Tibial nerve (tissue), 3 donors: ENCODE results near the gene TBC1D22A.

ENCODE experiments used
- POLR2A ChIP-seq, 2 donors: fragments of 450-650 bp; IDR thresholded peaks; one replicate each; pipeline ENCODE4 v1.6.1; 2017; ENCODE audit warnings: antibody characterized with exemption in 2 of 2, mild to moderate bottlenecking in 2 of 2, moderate library complexity in 2 of 2
- TF ChIP-seq, protein P1 (sequence below), 5 experiments: fragments of 200-600 bp in 3 of 5; fragments of 450-650 bp in 2 of 5; sonication (generic) in 3 of 5; IDR thresholded peaks; one replicate each; pipeline ENCODE4 v1.5.1; 2016 to 2019; ENCODE audit warnings: antibody characterized with exemption in 5 of 5, mild to moderate bottlenecking in 3 of 5, moderate library complexity in 2 of 5

DNA sequence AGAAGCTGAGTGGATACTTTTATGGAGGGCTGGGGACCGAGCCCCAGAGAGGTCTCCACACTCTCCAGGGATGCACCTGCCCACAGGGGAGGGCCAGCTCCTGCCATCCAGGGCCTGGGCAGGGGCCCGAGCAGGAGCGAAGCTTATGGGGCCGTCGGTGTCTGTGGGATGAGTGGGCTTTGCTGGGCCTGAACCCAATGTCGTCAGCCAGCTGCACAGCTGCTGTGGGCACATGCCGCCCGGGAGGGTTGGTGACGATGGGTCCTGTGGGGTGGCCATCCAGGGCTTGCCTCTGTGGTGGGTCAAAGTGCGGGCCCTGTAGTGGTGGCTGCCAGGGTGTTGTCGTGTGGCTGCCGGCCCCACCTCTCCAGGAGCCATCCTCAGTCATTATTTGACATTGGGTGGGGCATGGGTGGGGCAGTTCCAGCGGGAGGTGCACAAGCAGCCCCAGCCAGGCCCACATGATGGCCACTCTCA lies 447.1 kb downstream of the TBC1D22A start:
- TF ChIP-seq POLR2A (IDR thresholded peaks at IDR 0.05), result no peak
- TF ChIP-seq, protein P1, sequence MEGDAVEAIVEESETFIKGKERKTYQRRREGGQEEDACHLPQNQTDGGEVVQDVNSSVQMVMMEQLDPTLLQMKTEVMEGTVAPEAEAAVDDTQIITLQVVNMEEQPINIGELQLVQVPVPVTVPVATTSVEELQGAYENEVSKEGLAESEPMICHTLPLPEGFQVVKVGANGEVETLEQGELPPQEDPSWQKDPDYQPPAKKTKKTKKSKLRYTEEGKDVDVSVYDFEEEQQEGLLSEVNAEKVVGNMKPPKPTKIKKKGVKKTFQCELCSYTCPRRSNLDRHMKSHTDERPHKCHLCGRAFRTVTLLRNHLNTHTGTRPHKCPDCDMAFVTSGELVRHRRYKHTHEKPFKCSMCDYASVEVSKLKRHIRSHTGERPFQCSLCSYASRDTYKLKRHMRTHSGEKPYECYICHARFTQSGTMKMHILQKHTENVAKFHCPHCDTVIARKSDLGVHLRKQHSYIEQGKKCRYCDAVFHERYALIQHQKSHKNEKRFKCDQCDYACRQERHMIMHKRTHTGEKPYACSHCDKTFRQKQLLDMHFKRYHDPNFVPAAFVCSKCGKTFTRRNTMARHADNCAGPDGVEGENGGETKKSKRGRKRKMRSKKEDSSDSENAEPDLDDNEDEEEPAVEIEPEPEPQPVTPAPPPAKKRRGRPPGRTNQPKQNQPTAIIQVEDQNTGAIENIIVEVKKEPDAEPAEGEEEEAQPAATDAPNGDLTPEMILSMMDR (IDR thresholded peaks at IDR 0.05), result no peak
